ENCODE results near the gene NDUFV2.
"Not testable (repeated sequence)": the region's sequence is repeated elsewhere in the genome, so short reads cannot be mapped to it uniquely, and the experiment has no call there.

NDUFV2 gene

GRCh38 chr18:9157806-9158205, 55.3 kb downstream of the NDUFV2 start:
- no peak for DNase-seq

- DNase-seq, result no peak
Measured at GRCh38 chr18:9160014-9160413, 57.5 kb downstream of the NDUFV2 start.

GRCh38 chr18:9162663-9163062, 60.2 kb downstream of the NDUFV2 start:
- DNase-seq, result not testable (repeated sequence)

- DNase-seq, result not testable (repeated sequence)
Measured at GRCh38 chr18:9164149-9164548, 61.6 kb downstream of the NDUFV2 start.

- not testable (repeated sequence) for DNase-seq
Measured at GRCh38 chr18:9165883-9166282, 63.4 kb downstream of the NDUFV2 start.

- DNase-seq, result not testable (repeated sequence)
Measured at GRCh38 chr18:9169515-9169914, 67.0 kb downstream of the NDUFV2 start.

- not testable (repeated sequence) for DNase-seq
Measured at GRCh38 chr18:9171919-9172318, 69.4 kb downstream of the NDUFV2 start.

GRCh38 chr18:9172506-9173127, 70.1 kb downstream of the NDUFV2 start:
- no peak for DNase-seq

- DNase-seq, result no peak
Measured at GRCh38 chr18:9173770-9174233, 71.3 kb downstream of the NDUFV2 start.

- DNase-seq, result no peak
Measured at GRCh38 chr18:9174302-9174701, 71.8 kb downstream of the NDUFV2 start.

- no peak for DNase-seq
Measured at GRCh38 chr18:9175115-9175514, 72.6 kb downstream of the NDUFV2 start.

- no peak for DNase-seq
Measured at GRCh38 chr18:9177031-9177430, 74.5 kb downstream of the NDUFV2 start.

- DNase-seq, result no peak
Measured at GRCh38 chr18:9177466-9177865, 75.0 kb downstream of the NDUFV2 start.

- no peak for DNase-seq
Measured at GRCh38 chr18:9178557-9178956, 76.1 kb downstream of the NDUFV2 start.

- DNase-seq, result no peak
Measured at GRCh38 chr18:9181275-9181674, 78.8 kb downstream of the NDUFV2 start.

GRCh38 chr18:9182852-9183399, 80.4 kb downstream of the NDUFV2 start:
- no peak for DNase-seq

Data from CD4-positive, alpha-beta T cell treated with Interleukin-17A for 4 hours (primary cell).